ENCODE data around the gene HOXC4. TPM values are rescaled to one million over a fixed set of nuclear protein-coding genes. Genes with fewer than 3 reads are reported as not detected.

Gene HOXC4
- 0.69 TPM for polyA plus RNA-seq (2013, experiment 1 of 2; ENCODE audit: insufficient read length)
- 1.7 TPM for polyA plus RNA-seq (2013, experiment 2 of 2; ENCODE audit: insufficient read length)

- DNase-seq, result peak; percentile 18
Observed at GRCh38 chr12:54053751-54054741, at the start of gene HOXC4. HOXC4 (plus strand) TSS chr12:54053835; CDS start chr12:54053923, 88 bp downstream.

GRCh38 chr12:54004063-54004840 lies 49.4 kb upstream of the HOXC4 start:
- DNase-seq, result no peak

DNA sequence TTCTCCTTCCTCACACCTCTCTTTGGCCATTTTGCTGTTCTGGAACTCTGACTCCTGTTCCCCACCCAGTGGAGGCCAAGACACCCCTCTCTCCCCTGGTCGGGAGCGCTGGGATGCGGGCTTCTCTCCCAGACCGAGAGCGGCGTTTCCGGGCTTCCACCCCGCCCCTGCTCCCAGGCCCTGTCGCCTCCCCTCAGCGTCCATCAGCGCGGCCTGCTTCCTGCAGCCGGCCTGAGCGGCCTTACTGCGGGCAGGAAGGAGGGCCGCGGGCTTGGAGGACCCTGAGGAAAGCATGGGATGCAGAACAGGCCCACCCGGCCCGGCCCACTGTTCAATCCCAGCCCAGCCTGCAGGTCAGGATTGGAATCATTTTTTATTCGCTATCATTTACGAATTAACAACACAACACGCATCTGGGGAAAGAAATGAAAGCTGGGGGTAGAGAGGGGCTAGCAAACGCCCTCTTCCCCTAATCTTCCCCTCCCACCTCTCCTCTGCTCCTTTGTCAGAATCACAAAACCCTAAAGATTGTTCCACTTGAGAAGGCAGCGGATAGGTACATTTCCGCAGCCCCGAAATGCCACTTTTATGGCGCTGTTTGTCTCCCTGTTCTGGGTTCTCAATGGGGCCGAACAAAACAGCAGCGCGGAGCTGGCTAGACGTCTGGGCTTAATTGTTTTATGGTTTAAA lies 48.6 kb upstream of the HOXC4 start:
- DNase-seq, result no peak

GRCh38 chr12:54005531-54005852 lies 48.1 kb upstream of the HOXC4 start:
- no peak for DNase-seq

GRCh38 chr12:54005853-54006558 lies 47.6 kb upstream of the HOXC4 start:
- DNase-seq, result peak; percentile 75

- no peak for DNase-seq
Observed at GRCh38 chr12:54006559-54007220, 46.9 kb upstream of the HOXC4 start.

DNA sequence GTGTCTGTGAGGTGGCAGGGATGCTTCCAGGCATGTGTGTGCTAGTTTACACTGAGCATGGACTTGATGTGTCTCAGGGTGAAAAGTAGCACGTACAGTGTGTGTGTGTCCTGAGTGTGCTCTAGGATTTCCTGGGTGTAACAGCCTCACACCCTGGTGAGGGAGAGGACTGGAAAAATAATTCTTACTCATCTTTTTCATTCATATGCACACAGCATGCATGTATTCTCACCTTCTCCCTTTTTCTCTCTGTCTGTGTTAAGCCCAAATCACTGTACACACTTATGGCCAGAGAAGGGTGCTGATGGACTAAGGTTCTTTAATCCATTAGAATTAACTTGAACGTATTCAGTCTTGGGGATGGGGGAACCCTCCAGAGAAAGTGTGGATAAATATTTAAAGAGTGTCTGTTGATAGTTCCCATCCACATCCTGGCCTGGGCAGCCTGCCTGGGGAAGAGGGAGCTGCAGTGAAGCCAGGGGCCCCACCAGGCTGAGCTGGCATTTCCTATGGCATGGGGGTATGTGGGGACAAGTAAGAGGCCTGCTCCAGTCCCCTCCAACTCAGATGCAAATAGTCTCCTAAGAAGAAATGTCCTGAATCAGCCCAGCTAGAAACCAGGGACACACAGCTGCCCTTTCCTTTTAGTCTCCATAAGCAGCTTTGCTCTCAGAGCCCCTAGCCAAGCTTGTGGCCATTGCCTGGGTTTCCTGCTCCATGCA lies 45.9 kb upstream of the HOXC4 start:
- DNase-seq, result no peak

DNA sequence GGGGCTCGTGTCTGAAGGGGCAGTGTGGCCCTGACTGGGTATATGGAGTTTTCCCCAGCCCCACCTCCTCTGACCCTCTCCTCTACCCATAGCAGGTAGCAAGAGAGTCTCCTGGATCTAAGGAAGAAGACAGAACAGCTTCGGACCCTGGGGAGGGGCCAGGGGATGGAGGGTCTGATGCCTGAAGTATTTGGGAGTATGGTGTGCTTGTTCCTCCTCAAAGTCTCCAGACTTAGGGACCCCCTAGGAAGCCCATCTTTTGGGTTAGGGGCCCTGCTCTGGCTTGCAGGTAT lies 45.4 kb upstream of the HOXC4 start:
- DNase-seq, result no peak

DNA sequence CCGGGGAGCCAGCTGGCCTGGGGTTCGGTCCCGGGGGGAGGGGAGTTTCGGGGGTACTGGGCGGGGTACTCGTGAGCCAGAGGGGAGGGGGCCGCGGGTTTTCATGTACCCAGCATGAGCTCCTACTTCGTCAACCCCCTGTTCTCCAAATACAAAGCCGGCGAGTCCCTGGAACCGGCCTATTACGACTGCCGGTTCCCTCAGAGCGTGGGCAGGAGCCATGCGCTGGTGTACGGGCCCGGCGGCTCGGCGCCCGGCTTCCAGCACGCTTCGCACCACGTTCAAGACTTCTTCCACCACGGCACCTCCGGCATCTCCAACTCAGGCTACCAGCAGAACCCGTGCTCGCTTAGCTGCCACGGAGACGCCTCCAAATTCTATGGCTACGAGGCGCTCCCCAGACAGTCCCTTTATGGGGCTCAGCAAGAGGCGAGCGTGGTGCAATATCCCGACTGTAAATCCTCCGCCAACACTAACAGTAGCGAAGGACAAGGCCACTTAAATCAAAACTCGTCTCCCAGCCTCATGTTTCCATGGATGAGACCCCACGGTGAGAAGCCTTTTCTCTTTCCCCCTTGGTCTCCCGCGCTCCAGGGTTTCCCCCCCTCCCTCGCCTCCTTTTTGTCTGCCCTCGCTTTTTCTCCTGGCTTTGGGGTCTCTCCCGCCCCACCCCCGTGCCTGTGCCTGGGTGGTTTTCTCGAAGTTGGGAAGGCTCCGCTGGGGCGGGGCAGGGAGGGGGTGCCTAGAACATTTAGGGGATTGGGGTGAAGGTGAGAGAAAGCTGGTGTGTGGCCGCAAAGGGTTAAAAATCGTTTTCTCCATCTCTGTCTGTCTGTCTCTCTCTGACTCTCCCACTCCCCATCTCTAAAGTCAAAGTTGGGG lies 44.2 kb upstream of the HOXC4 start:
- no peak for DNase-seq

DNA sequence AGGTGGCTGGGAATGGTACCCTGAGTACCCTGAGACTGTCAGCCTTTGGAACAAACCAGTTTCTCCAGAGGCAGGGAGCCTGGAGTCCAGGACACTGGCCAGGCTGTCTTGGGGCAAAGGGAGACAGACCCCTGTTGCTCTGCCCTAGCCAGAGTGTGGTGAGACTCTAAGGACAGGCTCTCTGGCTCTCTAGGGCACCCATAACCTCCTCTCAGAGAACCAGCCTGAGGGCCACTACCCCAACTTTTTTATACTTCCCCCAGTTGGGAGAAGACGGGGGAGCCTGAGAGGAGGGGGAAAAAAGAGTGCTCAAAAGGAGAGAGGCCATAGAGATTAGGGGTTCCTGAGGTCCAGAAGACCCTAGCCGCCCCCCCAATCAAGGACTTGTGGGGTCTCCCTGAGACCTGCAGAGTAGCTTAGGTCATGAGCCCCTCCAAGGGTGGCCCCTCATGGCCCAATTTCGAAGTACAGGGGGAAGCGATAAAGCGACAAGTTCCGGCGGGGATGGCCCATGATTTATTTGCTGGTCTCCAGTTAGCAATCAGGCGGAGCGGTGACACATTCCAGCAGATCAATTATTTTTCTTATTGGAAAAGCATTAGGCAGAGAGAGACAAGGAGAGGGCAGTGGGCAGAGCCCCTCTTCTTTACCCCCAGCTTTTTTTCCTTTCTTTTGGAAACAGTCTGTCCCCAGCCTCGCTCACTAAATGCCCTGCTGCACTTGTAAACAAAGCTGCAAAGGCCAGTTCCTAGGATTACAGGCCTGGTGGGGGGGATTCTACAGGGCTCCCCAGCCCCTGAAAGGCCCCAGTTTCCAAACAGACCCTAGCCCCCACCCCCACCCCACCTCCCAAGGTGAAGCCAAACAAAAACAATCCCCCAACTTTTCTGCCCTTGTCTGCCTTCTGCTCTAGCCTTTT lies 43.3 kb upstream of the HOXC4 start:
- DNase-seq, result no peak

DNA sequence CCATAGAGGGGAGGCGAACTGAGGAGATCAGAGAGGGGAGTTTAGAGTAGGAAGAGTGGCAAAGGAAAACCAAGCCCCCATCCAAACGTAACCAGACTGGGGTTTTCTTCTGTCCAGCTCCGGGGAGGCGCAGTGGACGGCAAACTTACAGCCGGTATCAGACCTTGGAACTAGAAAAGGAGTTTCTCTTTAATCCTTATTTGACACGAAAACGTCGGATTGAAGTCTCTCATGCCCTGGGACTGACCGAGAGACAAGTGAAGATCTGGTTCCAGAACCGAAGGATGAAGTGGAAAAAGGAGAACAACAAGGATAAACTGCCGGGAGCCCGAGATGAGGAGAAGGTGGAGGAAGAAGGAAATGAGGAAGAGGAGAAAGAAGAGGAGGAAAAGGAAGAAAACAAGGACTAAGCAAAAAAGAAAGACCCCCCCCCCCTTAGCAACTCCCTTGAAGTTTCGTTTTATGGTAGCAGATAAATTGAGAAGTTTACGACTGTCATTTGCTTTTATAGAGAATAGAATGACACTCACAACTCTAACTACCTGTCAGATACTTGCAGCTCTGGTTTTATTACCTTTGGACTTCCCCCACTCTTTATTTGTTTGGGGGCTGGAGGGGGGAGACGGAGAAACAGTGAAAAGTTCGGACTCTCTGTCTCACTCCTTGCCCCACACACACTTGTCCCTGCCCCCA lies 42.5 kb upstream of the HOXC4 start:
- DNase-seq, result no peak

GRCh38 chr12:54011665-54012532 lies 41.7 kb upstream of the HOXC4 start:
- no peak for DNase-seq

- no peak for DNase-seq
Observed at GRCh38 chr12:54012631-54013409, 40.8 kb upstream of the HOXC4 start.

GRCh38 chr12:54014377-54015017 lies 39.1 kb upstream of the HOXC4 start:
- DNase-seq, result no peak

DNA sequence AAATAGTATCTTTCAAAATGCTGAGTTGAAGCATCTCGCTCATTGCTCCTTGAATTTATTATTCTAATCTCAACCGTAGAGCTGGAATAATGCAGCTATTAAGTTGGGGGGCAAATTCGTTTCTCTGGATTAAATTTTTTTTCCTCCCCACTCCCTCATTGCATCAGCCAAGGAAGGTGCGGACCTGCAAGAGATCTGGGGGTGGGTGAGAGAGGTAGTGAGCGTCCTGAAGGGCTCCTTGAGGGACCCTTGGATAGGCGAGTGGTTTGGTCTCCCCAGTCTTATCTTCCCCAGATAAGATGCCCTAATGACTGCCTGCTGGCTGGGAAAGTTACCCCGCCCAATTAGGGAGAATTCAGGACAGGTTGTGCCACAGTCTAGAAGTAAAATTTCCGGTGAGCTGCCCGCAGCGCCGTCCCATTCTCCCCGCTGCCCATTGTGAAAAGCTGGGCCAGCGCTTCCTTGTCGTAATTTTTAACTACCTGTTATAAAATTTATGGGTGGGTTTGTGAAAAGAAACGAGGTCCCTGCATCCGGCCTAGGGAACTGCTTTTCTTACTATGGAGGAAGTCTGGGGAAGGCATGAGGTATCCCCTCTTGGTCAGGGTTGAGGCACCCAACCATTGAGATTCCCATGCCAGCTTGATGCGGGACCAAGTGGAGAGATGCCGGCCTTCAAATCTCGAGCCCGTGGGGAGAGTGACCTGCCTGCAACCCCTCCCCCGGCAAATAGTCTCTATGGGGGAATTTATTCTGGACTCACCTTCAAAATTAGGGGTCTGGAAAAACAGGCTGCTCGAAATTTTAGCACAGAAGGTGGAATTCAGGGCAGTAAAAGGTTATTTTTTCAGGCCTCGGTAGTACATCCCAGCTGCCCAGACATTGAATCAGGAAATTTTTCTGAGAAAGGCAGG lies 38.4 kb upstream of the HOXC4 start:
- no peak for DNase-seq

Data from fibroblast of skin of scalp (primary cell).